GM21423 (cell line): ENCODE results near the gene WIPF2.

Experiments
- ATAC-seq: cut with Tn5 transposase; IDR thresholded peaks from one replicate; pipeline ENCODE4 v1.9.1; 2021; ENCODE audit warnings: mild to moderate bottlenecking, moderate library complexity; ENCODE audit not compliant: unreplicated experiment

The WIPF2 gene, protein sequence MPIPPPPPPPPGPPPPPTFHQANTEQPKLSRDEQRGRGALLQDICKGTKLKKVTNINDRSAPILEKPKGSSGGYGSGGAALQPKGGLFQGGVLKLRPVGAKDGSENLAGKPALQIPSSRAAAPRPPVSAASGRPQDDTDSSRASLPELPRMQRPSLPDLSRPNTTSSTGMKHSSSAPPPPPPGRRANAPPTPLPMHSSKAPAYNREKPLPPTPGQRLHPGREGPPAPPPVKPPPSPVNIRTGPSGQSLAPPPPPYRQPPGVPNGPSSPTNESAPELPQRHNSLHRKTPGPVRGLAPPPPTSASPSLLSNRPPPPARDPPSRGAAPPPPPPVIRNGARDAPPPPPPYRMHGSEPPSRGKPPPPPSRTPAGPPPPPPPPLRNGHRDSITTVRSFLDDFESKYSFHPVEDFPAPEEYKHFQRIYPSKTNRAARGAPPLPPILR

DNA sequence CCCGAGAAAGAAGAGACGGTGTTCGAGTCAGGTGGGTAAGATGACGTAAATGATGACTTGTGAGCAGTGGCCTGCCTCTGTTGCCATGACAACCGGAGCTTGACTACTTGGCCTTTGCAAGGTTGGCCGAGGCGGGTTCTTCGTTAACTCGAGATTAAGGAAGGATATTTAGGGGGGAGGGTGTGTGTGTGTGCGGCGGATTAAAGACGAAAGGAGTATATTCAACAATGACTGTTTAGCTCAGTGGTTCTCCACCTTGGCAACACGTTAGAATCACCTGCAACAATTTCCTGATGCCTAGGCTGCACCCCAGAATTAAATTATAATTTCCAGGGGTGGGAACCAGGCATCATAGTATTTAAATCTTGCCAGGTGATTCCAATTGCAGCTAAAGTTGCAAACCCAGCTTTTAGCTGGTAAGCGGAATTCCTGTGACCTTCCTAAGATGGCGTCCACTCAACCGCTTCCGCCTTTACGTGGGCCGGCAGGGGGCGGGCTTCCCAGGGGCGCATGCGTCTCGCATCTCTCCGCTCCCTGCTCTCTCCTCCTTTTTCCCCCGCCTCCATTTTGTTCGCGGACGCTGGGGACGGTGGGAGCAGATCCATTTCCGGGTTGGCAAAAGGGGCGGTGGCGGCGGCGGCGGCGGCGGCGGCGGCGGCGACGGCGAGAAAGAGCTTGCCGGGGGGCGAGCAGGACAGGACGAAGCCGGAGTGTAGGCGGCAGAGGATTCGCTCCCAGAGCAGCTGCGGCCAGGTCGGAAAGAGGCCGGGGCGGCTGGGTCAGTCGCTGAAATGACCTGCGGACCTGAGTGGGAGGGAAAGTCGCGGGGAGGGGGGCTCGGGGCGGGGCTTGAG, at the start of gene WIPF2:
TSS of gene WIPF2 (plus strand) at position 565 of the 854 bp plus-strand sequence. CDS start 37,156 bp downstream, outside the sequence.
- ATAC-seq, result peak; percentile 85

DNA sequence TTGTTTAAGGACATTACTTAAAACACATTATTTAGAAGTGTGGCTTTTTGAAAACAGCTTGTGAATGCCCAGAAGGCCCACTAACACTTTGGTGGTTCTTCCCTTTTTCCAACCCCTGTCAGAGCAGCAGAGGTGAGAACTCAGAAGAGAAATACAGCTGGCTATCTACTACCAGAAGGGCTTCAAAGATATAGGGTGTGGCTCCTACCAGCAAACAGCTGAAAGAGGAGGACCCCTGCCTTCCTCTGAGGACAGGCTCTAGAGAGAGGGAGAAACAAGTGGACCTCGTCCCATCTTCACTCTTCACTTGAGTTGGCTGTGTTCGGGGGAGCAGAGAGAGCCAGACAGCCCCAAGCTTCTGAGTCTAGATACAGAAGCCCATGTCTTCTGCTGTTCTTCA, 48.8 kb upstream of the WIPF2 start:
- ATAC-seq, result no peak

DNA sequence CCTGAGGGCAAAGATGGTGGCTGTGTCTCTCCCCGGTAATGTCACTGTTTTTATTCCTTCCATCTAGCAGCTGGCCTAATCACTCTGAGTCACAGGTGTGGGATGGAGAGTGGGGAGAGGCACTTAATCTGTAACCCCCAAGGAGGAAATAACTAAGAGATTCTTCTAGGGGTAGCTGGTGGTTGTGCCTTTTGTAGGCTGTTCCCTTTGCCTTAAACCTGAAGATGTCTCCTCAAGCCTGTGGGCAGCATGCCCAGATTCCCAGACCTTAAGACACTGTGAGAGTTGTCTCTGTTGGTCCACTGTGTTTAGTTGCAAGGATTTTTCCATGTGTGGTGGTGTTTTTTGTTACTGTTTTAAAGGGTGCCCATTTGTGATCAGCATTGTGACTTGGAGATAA, 47.4 kb upstream of the WIPF2 start:
- no peak for ATAC-seq

DNA sequence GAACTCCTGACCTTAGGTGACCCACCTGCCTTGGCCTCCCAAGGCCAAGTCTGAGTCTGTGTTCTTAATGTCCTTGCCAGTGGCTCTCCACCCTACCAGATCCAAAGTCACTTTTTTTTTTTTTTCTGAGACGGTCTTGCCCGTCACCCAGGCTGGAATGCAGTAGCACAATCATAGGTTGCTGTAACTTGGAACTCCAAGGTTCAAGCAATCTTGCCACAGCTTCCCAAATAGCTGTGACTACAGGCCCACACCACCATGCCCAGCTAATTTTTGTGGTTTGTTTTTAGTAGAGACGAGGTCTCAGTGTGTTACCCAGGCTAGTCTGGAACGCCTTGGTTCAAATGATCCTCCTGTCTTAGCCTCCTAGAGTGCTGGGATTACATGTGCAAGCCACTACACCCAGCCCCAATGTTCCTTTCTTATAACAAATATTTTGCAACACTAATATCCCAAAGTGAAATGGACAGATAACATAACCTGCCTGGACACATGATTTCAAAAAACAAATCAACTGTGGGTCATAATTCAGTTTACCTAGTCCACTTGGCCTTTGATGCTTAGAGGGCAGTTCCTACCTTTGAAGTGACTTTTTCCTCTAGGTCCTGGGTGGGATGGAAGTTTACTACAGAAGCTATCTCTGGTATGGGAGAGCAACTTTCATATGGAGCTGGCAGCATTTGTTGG, 45.9 kb upstream of the WIPF2 start:
- ATAC-seq, result no peak

DNA sequence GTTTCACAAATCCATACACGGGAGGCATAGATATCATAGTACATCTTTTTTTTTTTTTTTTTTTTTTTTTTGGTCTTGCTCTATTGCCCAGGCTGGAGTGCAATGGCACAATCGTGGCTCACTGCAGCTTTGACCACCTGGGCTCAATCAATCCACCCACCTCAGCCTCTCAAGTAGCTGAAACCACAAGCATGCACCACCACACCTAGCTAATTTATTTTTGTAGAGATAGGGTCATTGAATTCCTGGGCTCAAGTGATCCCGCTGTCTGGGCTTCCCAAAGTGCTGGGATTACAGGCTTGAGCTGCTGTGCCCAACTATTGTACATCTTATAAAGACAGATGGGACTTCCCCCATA, 45.3 kb upstream of the WIPF2 start:
- no peak for ATAC-seq

DNA sequence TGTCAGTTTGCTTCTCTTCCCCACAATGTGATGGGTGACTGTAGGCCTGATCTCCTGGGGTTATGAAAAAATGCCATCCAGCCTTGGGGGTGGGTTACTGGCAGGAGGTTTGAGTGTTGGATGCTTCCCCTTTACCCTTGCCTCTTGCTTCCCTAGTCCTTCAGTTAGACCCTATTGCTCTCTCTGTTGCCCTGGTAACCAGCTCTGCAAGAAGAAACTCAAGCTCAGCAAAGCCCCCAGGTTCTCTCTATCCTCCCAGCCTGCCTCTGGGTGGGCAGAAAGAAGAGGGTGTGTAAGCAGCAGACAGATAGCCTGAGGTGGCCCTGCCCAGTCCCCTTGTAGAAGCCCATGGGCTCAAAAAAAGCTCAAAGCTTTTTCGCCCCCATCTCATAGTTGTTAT, 44.6 kb upstream of the WIPF2 start:
- ATAC-seq, result no peak

DNA sequence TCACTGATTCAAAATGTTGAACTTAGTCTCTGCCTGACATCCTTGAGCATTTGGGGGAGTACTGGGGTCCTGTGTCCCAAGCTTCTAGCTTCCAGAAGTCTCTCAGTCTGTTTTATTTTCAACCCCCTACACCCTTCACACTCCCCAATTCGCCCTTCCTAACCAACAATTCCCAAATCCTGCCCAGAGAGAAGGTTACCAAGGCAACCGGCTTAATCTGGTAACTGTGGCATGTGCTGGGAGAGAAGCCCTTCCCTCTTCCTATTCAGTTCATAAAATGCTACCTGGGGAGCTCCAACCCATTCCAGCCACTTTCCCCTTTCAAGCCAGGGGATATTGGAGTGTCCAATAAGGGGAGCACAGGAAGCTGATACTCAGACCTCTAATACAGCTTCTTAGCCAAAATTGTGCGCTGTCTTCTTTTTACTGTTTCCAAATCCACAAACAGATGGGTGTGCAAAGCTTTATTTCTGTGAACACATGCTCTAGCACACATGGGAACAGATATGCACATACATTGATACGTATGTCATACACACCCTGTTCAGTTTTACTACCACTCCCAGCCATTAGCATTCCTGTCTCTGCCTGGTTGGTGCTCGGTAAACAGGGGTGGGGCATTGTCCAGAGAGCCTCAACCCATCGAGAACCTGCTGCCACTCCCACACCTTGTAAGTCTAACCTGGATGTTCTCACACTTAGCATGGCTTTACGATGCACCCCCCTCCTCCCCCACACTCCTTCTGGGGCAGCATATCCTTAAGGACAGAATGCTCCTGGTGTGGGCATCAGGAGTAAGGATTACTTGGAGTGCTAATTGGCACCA, 43.0 kb upstream of the WIPF2 start:
- ATAC-seq, result no peak

DNA sequence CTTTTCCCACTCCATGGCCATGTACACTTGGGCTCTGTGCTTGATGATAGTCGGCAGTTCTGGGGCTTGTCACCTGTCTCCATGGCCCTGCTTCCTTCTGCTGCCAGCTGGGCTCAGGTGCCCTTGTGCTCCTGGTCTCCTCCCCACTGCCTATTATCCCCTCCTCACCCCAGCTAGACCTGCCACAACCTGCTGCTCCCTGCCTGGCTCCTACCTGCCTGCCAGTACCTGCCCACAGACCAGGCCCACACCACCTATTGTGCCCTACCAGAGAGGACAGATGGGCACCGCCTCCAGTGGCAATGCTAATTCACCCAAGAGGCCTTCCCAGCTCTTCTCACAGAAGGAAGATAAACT, 42.4 kb upstream of the WIPF2 start:
- ATAC-seq, result no peak

DNA sequence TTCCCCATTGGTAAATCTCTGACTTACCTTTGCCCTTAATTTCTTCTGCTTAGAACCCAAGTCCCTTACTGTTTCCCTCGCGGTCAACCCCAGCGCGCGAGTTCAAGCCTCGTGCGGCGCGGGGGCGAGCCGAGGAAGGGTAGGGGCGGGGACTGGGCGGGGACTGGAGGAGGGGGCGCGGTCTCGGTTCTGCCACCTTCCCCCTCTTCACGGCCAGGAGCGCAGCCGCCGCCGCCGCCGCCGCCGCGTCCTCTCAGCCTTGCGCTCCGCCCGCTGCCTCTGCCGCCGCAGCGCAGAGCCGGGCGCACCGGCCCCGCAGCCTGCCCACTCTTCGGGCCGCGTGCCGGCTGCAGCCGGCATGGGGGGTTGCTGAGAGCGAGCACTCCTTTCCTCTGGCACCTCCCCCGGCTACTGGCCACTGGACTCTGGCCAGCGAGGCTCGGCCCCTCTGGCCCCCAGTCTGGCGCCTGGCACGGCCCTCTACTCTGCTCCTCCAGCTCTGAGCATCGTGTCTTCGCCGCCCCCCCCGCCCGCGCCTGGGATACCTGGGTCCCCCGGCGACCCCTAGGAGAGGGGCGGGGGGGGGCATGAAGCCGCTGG, 41.7 kb upstream of the WIPF2 start, which contains the start of gene RAPGEFL1:
TSS of gene RAPGEFL1 (plus strand) at position 196 of the 600 bp plus-strand sequence. CDS start at position 588, 392 bp downstream.
- no peak for ATAC-seq

DNA sequence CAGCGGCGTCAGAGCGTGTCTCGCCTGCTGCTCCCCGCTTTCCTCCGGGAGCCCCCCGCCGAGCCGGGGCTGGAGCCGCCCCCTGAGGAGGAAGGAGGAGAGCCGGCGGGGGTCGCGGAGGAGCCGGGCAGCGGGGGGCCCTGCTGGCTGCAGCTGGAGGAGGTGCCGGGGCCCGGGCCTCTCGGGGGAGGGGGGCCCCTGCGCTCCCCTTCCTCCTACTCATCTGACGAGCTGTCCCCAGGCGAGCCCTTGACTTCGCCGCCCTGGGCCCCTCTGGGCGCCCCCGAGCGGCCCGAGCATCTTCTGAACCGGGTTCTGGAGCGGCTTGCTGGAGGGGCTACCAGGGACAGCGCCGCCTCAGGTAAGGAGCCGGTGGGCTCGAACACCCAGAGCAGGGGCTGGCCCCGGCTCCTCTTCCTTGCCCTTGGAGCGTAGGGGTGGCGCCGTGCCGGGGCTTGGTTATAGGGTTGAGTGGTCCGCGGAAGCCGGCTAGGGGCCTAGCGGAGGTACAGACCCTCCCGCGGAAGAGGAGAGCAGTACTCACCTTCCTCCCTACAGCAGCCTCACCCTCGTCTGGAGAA, 41.0 kb upstream of the WIPF2 start:
- ATAC-seq, result no peak

DNA sequence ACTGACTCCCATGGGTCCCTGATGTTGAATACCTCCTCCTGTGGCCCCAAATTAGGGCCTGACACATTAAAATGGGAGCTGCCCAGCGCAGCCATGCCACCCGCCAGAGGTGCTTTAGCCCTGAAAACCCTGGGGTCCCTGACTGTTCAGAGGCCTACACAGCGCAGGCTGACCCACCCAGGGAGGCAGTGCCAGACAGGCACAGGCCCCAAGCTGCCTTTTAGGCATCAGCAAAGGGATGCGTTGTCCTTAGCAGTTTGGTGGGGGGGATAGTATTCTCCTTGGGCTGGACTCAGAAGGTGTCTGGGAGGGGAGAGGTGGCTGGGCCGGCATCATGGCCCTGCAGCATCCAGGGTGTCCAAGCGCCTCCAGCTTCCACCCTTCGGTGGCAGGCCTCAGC, 40.4 kb upstream of the WIPF2 start:
- ATAC-seq, result no peak

DNA sequence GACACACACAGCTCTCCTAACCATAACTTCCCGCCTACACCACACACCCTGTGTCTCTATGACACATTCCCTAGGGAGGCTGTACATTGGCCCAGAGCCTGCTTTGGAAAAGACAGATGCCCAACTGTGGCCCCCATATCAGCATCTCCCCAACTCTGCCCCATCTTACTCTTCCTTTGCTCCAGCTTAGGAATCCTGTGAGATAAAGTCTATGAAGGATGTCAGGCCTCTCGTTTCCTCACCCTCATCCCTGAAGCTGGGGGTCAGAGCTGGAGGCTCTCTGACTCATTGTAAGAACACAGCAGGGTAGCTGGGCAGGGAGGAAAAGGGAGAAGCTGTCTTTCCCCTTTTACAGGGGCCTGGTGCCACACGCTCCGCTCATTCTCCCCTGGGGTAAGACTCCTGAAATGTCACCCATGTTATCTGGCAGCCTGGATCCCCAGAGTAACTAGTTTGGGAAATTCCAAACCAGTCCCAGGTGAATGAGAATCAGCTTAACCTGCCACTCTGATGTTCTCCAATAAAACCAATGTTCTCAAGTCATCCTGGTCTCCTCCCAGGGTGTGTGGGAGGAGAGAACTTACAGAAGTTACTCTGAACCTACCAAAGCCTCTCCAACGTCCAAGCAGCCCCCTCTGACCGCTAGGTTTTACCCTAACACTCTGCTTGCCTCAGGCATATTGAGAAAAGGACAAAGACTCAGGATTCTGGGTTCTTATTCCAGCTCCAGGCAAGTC, 39.0 kb upstream of the WIPF2 start:
- no peak for ATAC-seq

DNA sequence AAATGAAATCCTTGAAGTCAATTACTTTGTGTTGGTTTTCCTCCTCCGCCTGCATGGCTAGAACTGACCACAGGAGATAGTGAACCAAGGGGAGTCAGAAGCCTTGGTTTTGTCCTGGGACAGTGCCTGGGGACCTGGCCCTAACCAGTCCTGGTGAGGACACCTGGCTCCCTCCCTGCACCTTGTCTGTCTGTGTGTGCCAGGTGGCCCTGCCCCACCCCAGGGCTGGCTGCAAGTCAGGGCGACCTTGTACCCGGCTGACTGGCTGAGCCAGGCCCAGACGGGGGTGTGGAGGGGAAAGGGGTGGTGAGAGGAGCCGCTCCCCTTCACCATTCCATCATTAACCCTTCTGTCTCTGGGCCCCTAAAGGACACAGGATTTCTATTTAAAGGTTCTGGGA, 38.4 kb upstream of the WIPF2 start:
- ATAC-seq, result no peak

DNA sequence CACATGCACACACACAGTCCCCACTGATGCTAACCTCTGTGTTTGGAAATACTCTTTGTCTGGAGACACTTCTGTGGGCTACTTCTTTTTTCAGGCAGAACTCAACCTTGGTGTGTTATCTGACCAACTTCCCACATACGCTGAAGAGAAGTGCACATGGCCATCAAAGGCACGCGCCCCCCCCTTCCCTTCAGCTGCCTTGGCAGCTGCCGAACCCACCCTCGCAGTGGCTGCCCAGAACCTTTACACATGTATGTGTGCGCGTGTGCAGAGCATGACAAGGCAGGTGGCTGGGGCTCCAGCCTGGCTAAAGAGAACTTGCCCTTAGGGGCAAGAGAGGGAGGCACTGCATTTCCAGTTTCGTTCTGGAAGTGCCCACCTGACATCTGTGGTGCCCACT, 37.9 kb upstream of the WIPF2 start:
- no peak for ATAC-seq

DNA sequence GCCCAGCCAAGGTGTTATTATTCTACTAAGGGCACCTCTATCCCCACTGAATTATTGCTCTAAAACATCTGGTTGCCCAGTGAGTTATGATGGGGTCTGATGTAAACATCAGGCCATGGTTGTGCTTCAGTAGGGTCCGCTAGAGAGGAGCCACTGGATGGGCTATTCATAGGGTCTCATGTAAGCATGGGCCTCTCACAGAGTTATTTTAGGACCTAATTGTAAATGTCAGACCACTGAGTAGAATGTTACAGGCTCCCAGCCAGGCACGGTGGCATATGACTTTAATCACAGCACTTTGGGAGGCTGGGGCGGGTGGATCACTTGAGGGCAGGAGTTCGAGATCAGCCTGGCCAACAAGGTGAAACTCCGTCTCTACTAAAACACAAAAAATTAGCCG, 36.5 kb upstream of the WIPF2 start:
- no peak for ATAC-seq

DNA sequence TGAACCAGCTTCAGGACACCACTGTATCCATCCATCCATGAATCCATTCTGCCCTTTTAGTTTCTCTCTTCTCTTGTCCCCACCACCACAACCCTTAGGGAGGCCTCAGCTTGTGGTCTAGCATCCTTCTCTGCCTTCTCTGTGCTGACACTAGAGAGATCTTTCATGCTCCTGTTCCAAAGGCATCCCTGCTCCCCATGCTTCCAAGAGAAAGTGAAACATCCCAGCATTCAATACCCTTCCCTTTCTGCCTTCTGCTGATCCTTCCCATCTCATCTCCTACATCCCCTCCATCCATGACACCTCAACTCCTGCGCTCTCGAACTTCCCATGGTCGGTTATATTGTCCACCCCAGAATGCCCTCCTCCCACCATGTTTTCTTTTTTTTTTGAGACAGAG, 31.9 kb upstream of the WIPF2 start:
- no peak for ATAC-seq

DNA sequence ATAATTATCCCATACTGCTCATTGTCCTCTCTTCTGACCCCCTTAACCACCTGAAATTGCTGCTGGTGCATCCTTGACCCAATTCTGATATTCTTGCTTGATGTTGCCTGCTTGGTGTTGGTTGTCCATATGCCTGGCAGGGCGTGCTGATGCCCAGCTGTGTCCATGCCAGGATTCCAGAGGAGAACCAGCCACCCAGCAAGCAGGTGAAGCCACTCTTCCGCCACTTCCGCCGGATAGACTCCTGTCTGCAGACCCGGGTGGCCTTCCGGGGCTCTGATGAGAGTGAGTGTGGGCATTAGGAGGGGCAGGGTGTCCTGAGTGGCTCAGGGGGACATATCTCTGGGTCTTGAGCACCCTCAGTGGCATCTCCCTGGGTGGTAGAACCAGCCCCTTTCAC, 30.4 kb upstream of the WIPF2 start:
- ATAC-seq, result no peak

DNA sequence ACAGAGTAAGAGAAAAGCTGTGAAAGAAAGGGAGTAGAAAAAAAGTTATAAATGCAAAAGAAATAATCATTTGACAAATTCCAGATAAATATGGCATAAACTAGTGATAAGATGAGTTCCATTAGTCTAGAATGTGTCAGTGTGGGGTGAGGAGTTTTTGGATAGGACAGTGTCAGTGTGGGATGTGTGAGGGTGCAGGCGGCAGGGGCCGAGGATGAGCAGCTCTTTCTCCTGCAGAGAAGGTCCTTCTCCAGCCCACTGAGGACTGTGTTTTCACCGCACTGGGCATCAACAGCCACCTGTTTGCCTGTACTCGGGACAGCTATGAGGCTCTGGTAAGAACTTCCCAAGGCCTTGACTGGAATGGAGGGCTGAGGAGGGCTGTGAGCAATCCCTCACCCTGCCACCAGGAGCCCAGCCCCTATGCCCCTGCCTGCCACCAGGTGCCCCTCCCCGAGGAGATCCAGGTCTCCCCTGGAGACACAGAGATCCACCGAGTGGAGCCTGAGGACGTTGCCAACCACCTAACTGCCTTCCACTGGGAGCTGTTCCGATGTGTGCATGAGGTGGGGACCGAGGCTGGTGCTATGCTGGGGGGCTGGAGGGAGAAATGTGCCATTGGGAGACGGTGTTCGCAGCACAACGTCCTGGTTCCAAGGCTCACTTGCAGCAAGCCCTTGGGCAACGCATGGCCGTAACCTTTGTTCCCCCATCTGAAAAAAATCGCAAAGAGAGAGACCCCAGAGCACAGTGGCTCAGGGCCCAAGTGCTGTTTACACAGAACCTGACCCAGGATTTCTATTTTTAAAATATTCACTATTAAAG, 28.7 kb upstream of the WIPF2 start:
- no peak for ATAC-seq
